SH-SY5Y (cell line): ENCODE data around the gene PPM1F.

Experiments
- GATA2 ChIP-seq: IDR thresholded peaks from 2 replicates; pipeline ENCODE4 v1.6.1; 2011; ENCODE audit warnings: mild to moderate bottlenecking, low read depth, low read length
- GATA3 ChIP-seq: IDR thresholded peaks from 2 replicates; pipeline ENCODE4 v1.6.1; 2011; ENCODE audit warnings: low read depth, mild to moderate bottlenecking, low read length, moderate library complexity

DNA sequence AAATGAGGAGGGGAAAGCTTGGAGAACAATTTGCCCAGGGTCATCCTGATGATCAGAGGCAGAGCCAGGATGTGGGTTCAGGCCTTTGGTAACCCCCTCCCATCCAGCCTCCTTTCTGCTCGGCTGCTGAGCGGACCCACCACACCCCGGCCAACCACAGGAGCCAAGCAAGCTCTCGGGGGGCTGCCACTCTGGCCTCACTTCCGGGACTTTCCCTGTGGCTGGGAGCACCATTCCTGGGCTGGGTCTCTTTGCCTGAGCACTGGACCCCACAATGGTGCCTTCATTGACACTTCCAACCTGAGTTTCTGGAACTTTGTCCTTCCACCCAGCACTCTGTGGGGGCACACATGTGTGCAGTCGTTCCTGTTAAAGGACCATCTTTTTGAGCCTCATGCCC, 20.2 kb upstream of the PPM1F start:
- no peak for TF ChIP-seq GATA3
- TF ChIP-seq GATA2, result no peak
